Measurements from ENCODE around the gene SFXN5.
A peak's percentile ranks its signal among the peaks of the same experiment; 100 is the strongest.
"Not testable (repeated sequence)": the region's sequence is repeated elsewhere in the genome, so short reads cannot be mapped to it uniquely, and the experiment has no call there.

The SFXN5 gene

DNA sequence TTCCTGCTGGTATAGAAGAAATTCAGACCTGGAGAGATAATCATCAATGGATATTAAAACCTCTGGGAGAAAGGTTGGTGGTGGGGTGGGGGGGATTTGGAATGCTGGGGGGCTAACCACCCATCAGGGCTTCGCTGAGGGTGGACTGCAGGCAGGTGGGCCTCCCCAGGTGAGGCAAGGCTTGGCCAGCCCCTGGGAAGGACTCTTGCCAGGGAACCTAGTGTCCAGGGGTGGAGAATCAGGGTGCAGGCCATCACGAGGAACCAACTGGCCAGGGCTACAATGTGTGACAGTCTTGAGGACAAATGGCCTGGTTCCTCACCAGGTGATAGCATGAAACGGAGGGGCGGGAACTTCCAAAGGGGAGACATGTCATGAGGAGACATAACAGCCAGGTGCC lies 29.4 kb upstream of the SFXN5 start:
- DNase-seq = no peak

DNA sequence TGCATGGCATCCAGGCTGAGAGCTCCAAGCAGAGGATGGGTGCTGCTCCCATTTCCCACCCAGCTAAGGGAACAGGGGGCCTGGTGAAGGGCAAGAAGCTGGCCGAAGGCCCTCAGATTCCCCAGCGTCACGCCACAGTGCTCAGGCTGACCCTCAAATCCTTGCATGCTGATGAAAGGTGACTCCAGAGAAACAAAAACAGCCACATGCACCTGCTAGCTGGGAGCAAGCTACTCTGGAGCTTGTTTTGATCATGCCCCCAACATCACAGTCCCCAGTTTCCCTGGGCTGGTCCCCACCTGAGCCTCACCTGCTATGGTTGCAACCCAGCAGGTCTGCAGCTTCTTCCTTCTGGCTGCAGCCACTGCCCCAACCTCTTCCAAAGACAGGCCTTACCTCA lies 28.0 kb upstream of the SFXN5 start:
- no peak for DNase-seq

DNA sequence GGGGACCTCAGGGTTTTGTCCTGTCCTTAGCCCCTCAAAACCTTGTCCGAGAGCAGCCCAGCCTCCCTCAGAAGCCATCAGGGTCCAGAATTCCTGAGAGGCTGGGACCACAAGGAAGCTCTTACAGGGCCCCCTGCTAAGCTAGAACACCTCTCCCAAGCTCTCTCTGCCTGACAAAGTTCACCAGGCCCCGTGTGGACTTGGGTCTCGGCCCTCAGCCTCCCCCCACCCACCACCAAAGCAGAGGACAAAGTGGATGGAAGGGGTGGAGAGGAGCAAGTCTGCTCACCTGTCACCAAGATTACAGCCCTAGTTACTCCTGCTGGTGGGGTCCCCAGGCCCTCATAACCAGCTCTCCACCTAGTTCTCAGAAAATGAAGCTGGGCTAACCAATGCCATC lies 24.4 kb upstream of the SFXN5 start:
- DNase-seq = no peak

DNA sequence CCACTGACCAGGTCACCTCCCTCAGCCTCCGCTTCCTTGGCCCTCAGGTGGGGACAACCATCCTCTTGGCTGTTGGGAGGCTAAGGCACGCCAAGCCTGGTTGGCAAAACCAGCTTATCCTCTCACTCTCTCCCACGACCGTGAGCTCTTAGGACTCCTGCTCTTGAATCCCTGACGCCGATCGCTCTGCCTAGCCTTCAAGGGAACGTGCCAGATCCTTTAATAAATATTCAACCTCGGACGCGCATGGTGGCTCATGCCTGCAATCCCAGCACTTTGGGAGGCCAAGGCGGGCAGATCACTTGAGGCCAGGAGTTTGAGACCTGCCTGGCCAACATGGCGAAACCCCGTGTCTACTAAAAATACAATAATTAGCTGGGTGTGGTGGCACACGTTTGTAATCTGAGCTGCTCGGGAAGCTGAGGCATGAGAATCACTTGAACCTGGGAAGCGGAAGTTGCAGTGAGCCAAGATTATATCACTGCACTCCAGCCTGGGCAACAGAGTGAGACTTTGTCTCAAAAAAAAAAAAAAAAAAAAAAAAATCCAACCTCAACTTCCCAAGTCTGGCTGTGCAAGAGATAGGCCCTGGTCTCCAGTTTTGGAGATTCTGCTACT lies 22.2 kb upstream of the SFXN5 start:
- not testable (repeated sequence) for DNase-seq

DNA sequence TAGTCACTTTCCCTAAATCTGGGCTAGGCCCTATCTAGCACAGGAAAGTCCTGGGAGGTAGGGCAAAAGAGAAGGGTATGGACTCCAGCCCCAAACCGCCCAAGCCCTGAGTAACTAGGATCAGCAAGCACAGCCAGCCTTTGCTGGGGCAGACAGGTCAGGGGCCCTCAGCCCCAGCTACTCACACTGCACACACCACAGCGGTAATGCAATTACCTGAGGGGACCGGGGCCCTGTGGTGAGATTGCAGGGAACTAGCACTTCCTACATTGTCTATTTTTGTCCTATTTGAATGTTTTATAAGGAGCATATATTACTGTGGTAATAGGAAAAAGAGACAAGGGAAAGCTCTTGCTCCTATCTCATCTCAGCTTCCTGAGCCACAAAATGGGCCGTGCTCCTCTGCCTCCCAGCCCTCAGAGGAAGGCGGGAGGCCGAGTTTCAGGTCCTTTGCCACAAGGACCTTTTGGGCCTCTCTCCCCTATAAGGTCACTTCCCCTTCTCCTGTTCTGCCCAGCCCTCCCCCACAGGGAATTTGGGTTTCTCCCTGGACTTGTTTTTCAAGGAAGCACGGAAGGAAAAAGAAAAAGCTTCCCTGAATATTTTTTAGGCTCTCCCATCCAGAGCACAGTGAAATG lies 20.8 kb upstream of the SFXN5 start:
- DNase-seq = no peak

DNA sequence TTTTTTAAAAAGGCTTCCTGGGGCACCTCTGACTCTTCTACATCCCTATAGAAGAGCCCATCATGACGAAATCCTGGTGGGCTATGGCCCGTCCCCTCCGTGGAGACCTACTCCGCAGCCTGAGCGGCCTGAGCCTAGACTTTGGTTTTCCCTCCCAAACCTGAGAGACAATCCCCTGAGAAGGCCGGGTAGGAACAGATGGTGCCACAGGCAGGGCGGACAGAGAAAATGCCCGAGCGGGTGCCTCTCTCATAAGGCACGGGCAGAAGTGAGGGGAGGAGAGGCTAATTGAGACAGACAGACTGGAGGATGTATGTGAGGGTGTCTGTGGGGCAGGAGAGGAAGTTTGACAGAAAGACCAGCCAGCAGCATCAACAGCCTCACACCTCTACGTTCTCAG lies 20.2 kb upstream of the SFXN5 start:
- DNase-seq = no peak

DNA sequence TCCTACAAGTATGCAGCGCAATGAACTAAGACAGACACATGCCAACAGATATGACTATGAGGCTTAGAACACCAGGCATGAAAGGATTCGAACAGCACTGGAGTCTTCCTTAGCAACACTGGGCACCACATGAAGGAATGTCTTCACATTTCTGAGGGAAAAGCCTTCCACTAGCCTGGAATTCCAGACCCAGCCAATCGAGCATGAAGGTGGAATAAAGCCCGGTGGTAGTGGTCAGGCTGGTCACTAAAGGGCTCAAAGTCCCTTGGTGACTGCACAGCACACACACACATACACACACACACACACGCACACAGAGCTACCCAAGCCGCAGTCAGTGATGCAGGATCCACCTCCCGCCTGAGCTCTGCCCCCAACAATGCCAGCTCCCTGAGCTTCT lies 19.7 kb upstream of the SFXN5 start:
- DNase-seq = no peak

DNA sequence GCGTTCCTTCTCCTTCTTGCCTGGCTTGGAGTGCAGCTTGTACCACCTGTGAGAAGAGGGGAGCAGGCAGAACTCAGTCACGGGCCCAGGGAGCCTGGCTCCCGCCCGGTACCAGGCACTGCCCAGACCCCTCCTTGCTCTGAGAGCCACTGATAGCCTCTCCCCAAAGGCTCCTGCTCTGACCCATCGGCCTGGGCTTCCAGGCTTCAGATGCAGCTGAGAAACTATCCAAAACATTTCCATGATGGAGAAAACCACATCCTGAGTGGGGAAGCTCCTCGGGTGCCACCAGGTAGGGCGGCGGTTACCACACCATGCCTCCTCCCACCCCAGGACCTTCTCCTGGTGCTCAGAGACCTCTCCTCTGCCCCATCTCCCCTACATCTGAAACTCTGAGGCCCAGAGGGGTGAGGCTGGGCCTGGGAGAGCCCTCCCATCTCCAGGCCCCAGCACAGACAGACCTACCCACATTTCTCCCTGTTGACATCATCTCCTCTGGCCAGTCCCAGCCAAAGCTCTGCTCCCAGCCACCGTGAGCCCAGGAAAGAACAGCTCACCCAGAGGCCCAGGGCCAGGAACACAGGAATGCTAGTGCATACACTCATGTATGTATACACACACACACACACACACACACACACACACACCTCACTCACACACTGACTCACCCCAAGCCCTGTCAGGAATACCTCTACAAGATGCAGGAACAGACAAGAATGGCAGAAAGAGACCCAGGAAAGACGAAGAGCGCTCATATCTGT lies 17.9 kb upstream of the SFXN5 start:
- DNase-seq = no peak

DNA sequence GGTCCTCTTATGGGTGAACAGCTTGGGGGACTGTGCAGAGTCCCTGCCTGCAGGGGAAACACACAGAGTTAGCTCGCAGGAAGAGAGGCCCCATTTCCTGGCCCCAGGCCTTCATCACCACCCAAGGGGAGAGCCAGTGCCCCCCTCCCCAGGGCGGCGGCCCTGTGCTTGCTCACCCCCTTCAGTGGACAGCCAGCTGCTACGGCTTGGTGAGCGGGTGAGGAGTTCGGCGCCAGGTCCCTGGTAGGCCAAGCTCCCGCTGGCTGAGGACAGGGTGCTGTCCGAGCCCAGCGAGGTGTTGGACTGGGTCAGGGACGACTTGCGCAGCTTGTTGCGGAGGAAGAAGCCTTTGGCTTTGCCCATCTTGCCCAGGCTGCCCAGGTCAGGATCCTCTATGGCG lies 17.2 kb upstream of the SFXN5 start:
- DNase-seq = no peak

DNA sequence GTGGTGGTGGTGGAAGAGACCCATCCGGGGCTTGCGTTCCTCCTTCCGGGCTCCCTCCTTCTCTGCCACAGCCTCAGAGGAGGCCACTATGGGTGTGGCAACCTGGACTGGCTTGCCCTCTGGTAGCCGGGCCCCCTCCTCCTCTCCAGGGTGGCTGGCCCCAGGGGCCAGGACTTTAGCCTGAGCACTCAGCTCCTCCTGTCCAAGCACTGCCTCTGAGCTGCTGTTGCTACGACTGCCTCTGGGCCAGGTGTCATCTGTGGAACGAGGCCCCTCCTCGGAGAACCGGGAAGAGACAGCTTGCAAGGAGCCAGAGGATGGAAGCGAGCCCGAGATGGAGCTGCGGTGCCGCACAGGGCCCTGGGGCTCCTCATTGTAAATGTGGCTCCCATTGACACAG lies 16.7 kb upstream of the SFXN5 start:
- no peak for DNase-seq

DNA sequence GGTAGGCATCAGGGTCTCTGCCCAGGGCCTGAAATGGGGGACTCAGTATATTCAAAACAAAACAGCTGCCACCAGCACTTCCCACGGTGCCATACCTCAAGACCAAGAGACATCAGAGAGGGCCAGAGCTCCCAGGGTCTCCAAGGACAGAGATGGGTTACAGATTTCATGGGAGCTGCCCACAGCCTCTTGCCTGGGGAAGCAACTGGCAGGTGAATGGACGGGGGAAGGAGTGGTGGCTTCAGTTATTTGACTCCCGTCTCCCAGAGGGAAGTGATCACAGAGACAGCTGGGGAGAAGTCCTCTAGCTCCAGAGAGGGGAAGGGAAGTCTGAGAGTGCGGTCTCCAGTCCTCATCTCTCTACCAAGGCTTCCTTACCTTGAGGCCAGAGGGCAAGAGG lies 15.8 kb upstream of the SFXN5 start:
- DNase-seq = no peak

DNA sequence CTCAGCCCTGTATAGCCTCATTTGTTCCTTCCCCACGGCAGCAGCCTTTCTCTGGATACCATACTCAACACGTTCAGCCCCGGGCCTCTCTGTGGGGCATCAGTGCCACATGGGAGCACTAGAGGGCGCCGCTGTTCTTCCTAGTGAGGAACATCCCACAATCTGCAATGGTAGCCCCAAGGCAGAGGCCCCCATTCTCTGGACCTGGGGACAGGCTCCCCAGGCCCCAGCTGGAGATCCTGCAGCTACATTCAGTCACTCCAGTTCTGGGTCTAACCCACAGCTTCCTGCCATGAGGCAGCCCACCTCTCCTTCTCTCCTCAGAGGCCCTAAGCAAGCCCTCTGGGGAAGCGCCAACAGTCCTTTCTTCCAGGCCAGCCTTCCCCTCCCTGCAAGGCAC lies 14.2 kb upstream of the SFXN5 start:
- DNase-seq = peak; percentile 81 to 83

DNA sequence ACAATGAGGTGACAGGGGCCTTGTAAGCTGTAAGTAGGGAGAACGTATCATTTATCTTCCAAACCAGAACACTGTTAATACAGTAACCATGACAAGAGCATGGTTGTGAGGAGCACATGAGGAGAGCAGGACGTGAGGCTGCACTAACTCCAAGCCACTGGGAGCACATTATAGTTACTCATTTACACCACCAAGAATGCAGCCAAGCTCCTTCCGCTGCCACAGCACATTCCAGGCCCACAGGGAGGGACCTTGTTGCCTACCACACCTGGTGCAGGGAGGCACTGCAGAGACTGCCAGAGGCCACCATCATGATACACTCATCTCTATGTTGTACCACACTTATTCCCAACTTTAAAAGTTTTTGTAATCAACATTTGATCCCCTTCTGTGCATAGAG lies 13.5 kb upstream of the SFXN5 start:
- DNase-seq = no peak

DNA sequence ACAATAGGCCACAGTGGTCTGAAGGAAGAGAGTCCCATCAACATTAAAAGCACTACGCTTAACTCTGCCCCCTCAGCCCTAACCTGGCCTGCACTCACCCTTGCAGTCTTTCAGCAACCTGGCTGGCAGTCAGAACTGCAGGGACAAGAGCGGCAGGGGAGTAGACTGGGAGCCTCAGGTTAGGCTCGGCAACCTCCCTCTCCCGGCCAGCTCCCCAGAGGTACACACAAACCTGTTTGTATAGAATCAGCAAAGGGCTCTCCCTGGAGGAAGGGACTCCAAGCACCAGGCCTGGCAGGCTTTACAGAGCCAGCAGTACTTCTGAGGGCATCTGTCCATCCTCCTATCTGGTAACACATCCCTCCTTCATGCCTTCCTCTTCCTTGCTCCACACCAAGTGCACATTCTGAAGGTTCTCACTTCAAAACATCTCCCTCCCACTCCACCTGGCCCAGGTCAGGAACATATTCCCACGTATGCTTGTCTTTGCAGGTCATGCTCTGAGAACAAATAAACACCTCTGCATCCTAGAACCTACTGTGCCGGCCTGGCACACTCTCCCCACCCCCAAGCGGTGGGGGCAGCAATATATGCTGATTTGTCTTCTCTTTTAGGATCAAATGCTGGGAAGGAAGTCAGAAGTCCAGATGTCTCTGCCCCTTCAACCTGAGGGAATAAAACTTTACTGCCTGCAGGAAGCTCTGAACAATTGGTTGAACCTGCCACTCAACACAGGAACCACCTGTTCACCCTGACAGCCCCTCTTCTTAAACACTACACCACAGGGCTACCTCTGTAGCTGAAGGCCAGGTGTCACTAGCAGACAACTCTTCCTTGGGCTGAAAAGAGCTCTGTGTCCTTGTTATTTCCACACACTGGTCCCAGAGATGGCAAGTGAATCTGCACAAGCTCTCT lies 12.6 kb upstream of the SFXN5 start:
- no peak for DNase-seq

DNA sequence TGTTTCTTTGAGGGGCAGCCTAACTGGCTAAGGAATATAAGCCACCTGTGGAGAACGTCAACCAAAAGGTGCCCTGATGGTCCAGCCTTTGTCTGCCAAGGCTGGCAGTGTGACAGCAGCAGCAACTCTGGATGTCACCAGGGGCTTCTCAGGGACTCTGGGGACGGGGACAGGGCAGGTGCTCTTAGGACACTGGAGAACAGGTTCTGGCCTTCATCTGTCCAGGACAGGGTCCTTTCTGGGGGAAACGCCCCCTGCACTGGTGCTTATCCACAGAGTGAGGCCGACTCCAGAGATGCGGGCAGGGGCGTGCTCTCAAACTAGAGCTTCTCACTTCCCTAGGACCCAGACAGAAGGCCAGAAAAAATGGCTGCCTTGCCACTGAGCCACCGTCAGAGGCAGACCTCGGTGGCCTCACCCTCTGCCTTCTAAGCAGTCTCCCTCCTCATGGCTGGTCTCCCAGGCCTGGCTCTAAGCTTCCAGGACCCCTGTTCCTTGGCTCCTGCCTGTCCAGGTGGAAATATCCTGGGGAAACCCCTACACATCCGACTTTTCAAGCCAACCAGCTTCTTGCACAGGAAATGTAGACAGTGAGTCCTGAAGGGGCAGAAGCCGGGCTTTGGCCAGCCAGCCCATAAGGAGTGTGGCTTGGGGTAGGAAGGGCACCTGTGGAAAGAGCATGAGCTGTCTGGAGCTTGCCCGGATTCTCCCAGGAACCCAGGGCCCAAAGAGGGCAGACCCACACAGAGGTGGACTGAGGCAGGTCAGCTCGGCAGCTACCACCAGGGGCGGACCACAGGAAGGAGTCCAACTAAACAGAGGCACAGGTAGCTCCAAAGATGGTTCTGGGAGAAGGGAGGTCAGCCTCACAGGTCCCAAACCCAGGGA lies 11.3 kb upstream of the SFXN5 start:
- no peak for DNase-seq

DNA sequence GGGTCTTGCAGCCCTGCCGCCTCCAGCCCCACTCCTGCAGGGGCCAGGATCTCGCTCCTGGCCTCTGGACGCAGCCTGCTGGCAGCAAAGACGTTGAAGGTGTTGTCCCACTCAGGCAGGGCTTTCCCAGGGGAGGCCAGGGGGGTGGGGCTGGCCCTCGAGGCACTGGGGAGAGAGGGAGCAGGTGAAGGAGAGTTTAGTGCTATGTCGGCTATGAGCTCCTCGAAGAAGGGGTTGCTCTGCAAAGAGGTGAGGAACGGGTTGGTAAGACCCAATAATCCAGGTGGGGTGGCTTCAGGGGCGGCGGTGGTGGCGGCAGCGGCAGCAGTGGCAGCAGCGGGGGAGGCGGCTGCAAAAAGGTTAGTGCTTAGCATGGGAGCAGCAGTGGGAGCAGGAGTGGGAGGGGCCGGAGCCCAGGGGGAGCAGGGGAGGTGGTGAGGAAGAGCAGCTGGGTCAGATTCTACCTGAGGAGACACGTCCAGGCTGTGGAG lies 9.7 kb upstream of the SFXN5 start:
- no peak for DNase-seq

DNA sequence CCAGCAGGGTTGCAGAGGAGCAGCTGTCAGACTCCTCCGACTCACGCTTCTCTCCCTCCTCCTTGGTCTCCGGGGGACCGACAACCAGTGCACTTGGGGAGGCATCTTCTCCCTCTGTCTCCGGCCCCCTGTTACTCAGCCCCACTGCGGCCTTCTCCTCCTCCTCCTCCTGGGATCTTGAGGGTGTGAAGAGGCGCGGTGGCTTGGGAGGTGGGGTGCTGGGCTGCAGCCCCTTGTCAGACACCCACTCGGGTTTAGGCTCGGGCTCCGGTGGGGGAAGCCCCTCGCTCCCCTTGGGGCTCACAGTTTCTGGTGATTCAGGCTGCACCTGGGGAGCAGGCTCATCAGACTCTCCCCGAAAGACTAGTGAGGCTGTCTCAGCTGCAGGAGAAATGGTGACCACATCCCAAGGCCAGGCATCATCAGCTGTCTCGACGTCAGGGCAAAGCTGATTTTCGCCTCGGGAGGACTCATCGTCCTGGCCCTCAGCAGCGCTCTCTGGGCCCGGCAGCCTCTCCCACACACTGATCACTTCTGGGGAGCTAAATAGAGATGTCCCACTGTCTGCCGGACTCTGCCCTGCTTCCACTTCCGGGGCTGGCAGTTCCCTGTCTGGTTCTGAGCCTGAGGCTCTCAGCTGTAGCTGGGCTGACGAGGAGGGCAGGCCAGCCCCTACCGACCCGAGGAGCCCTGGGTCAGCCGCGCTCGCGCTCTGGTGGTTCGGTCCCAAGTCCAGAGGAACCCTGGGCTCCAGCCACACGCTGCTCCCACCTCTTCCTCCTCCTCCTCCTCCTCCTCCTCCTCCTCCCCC lies 9.0 kb upstream of the SFXN5 start:
- DNase-seq = no peak

DNA sequence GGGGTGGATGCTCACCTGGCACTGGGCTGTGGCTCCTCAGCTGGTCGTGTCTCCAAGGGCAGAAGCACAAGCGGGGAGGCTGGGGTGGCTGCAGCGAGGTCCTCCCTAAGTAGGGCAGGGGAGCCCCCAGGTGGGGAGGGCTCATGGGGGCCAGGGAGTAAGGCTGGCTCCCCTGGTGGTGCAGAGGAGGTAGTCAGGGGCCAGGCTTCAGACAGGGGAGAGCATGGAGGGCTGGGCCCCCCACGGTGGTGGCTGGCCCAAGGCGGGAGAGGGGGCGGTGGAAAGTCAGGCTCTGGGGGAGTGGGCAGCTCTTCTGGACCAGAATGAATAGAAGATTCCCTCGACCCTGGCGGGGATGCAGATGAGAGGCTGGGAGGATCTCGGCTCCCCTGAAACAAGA lies 8.1 kb upstream of the SFXN5 start:
- DNase-seq = no peak

DNA sequence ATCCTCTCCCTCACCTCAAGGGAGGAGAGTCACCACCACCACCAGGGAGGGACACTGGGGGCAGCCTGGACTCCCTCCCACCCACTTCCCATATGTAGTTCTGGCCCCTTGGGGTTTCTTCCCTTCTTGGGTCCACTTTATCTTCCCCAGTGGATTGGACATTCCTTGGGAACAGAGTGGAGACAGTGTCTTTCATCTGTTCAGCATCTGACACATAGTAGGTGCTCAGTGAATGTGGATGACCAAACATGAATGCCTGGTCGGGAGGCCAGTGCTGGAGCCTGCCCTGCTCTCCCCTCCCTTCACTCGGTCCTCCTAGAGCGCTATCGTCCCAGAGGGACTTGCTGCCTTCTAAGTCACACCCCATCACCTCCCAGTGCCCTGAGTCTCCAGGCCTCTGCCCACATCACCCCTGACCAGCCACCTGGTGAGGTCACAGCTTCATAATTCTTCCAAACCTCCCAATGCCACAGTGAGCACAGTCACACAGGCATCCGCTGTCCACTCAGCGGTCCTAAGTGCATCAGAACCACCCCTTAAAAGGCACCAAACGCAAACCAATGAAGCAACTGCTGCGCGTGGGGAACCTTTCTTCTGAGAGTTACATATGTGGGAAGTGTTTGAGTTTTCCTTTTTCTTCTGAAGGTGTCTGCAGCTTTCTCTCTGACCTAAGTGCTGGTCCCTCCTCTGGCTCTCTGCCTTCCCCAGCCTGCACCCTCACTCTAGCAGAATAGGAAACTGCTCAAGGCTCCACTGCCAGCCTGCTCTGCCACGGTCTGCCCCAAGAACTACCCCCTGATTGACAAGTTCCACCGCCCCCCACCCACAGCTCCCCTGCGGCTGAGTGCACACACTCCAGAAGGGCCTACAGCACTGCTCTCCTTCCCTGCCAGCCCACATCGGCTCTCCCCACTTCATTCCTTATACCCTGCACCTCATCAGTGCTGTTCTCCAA lies 7.2 kb upstream of the SFXN5 start:
- no peak for DNase-seq

DNA sequence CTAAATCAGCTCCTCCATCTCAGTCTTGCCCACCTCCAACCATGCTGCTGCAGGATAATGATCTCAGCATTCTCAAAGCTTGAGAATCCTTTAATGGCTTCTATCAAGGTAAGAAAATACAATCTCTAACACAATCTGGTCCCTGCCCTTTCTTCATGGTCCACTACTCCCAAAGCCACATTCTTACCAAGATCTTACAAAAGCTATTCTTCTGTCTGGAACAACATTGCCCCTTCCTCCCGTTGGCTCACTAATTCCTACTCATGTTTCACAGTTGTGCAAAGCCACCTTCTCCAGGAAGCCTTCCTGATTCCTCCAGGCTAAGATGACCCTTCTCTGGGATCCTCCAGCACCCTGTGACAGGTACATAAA lies 5.9 kb upstream of the SFXN5 start:
- no peak for DNase-seq
